ENCODE measurements around the gene SPRYD7. TPM values are rescaled to one million over a fixed set of nuclear protein-coding genes. Genes with fewer than 3 reads are reported as not detected.
"Not testable (repeated sequence)": the region's sequence is repeated elsewhere in the genome, so short reads cannot be mapped to it uniquely, and the experiment has no call there.

SPRYD7 gene
- total and polyA plus RNA-seq, 8 donors: 10.4 to 15.8 (median 13.5) TPM

- no peaks in the 10 kb centered on the region for H3K9me3 ChIP-seq
- TF ChIP-seq CTCF (IDR thresholded peaks at IDR 0.05): no peak
- no peak overlapping the region for H3K4me3 ChIP-seq
- ATAC-seq (no peak), DNase-seq (no peak)
- intact Hi-C loops (cut with DNase I): no loop called here
- no peak overlapping the region for H3K27ac ChIP-seq
- peaks cover 0 to 86% of the 10 kb centered on the region in 2 donors for H3K36me3 ChIP-seq
- H3K4me1 ChIP-seq: no peaks in the 10 kb centered on the region
- no peaks in the 10 kb centered on the region for H3K27me3 ChIP-seq
Measured at GRCh38 chr13:49922301-49922700, 13.8 kb downstream of the SPRYD7 start.

- intact Hi-C loops (cut with DNase I); H3K27me3 ChIP-seq; ATAC-seq; H3K27ac ChIP-seq; H3K4me1 ChIP-seq; H3K9me3 ChIP-seq; DNase-seq; H3K4me3 ChIP-seq: not testable (repeated sequence)
- peaks cover 0 to 86% of the 10 kb centered on the region in 2 donors for H3K36me3 ChIP-seq
Measured at GRCh38 chr13:49920969-49921368, 15.2 kb downstream of the SPRYD7 start.

GRCh38 chr13:49918106-49918505 is 18.0 kb downstream of the SPRYD7 start:
- ATAC-seq: not testable (repeated sequence)

GRCh38 chr13:49914947-49915346 is 21.2 kb downstream of the SPRYD7 start:
- no peaks in the 10 kb centered on the region for H3K9me3 ChIP-seq

More at GRCh38 chr13:49918106-49918505, 18.0 kb downstream of the SPRYD7 start:
- H3K36me3 ChIP-seq: peaks cover 0 to 70% of the 10 kb centered on the region in 2 donors
- H3K4me1 ChIP-seq; H3K27me3 ChIP-seq; intact Hi-C loops (cut with DNase I); DNase-seq; H3K4me3 ChIP-seq; H3K27ac ChIP-seq; H3K9me3 ChIP-seq: not testable (repeated sequence)

GRCh38 chr13:49908637-49909036 is 27.5 kb downstream of the SPRYD7 start:
- Histone ChIP-seq H3K36me3 (peaks cover 0 to 17% of the 10 kb centered on the region in 2 donors), H3K4me3 (no peak overlapping the region), H3K27ac (no peak overlapping the region), H3K27me3 (no peaks in the 10 kb centered on the region), H3K4me1 (no peaks in the 10 kb centered on the region), H3K9me3 (no peaks in the 10 kb centered on the region)
- ATAC-seq (no peak), DNase-seq (no peak)
- TF ChIP-seq CTCF (IDR thresholded peaks at IDR 0.05): no peak
- intact Hi-C loops (cut with DNase I): no loop called here

More at GRCh38 chr13:49914947-49915346, 21.2 kb downstream of the SPRYD7 start:
- H3K36me3 ChIP-seq: peaks cover 0 to 62% of the 10 kb centered on the region in 2 donors
- H3K27ac ChIP-seq: no peak overlapping the region
- intact Hi-C loops (cut with DNase I): no loop called here
- no peak for DNase-seq
- TF ChIP-seq CTCF (IDR thresholded peaks at IDR 0.05): no peak
- ATAC-seq: no peak
- no peak overlapping the region for H3K4me3 ChIP-seq
- H3K27me3 ChIP-seq: no peaks in the 10 kb centered on the region
- no peaks in the 10 kb centered on the region for H3K4me1 ChIP-seq

GRCh38 chr13:49904729-49905456 is 31.2 kb downstream of the SPRYD7 start:
- no peak overlapping the region for H3K4me3 ChIP-seq
- ATAC-seq (no peak), DNase-seq (no peak)
- intact Hi-C loops (cut with DNase I): no loop called here
- H3K36me3 ChIP-seq: no peaks in the 10 kb centered on the region
- no peaks in the 10 kb centered on the region for H3K9me3 ChIP-seq
- no peaks in the 10 kb centered on the region for H3K4me1 ChIP-seq
- no peaks in the 10 kb centered on the region for H3K27me3 ChIP-seq
- H3K27ac ChIP-seq: no peak overlapping the region
- TF ChIP-seq CTCF (IDR thresholded peaks at IDR 0.05): no peak

Measured in left lung (tissue), 10 donors.